SK-N-SH (cell line): ENCODE results near the gene CARM1.

Source experiments
- EP300 ChIP-seq, 2 experiments: IDR thresholded peaks; 2 replicates each; pipeline versions ENCODE4 v1.4.0 to v1.6.1; 2012; ENCODE audit warnings: borderline replicate concordance in 1 of 2, low read depth in 1 of 2, low read length in 1 of 2
- RXRA ChIP-seq: IDR thresholded peaks from 2 replicates; pipeline ENCODE4 v1.4.0; 2012; ENCODE audit warnings: low read depth, mild to moderate bottlenecking, borderline replicate concordance
- TF ChIP-seq, protein P1 (sequence below): fragments of 200-600 bp; sonication (generic); IDR thresholded peaks from 2 replicates; pipeline ENCODE4 v1.6.1; 2017; ENCODE audit warnings: antibody characterized with exemption, mild to moderate bottlenecking, moderate library complexity

DNA sequence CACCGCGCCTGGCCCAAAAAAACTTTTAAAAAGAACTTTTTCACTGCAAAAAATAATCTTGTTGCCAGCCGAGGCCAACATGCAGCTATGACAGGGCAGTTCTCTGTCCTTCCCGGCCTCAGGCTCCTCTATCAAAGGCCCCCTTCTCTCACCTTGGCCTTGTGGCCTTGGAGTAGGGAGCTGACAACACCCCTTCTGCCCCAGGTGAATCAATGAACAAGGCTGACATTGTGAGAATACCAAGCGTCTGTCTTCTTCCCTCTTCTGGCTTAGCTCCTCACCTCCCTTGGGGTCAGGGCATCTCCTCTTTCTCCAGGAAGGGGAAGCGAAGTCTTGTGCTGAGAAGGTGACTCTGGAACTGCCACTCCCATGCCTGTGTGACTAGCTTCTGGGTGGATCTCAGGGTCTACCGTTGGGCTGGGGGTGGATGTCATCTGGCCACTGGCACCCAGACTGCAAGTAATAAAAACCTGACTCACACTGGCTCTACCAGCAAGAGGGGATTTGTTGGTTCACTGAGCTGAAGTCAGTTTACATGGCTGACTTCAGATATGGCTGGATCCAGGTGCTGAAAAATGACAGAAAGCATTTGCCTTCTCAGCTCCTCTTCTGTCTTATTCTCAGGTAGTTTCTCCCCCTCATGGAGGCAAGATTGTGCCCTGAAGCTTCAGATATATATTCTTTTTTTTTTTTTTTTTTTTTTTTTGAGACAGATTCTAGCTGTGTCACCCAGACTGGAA is 16.8 kb upstream of the CARM1 start:
- TF ChIP-seq, protein P1, sequence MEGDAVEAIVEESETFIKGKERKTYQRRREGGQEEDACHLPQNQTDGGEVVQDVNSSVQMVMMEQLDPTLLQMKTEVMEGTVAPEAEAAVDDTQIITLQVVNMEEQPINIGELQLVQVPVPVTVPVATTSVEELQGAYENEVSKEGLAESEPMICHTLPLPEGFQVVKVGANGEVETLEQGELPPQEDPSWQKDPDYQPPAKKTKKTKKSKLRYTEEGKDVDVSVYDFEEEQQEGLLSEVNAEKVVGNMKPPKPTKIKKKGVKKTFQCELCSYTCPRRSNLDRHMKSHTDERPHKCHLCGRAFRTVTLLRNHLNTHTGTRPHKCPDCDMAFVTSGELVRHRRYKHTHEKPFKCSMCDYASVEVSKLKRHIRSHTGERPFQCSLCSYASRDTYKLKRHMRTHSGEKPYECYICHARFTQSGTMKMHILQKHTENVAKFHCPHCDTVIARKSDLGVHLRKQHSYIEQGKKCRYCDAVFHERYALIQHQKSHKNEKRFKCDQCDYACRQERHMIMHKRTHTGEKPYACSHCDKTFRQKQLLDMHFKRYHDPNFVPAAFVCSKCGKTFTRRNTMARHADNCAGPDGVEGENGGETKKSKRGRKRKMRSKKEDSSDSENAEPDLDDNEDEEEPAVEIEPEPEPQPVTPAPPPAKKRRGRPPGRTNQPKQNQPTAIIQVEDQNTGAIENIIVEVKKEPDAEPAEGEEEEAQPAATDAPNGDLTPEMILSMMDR, result no peak
- TF ChIP-seq EP300 (IDR thresholded peaks at IDR 0.05; ENCODE audit: borderline replicate concordance in 1 of 2, low read depth in 1 of 2, low read length in 1 of 2) (no peak), RXRA (no peak)
